Measurements from ENCODE around the gene ERICH6.

Gene ERICH6

DNA sequence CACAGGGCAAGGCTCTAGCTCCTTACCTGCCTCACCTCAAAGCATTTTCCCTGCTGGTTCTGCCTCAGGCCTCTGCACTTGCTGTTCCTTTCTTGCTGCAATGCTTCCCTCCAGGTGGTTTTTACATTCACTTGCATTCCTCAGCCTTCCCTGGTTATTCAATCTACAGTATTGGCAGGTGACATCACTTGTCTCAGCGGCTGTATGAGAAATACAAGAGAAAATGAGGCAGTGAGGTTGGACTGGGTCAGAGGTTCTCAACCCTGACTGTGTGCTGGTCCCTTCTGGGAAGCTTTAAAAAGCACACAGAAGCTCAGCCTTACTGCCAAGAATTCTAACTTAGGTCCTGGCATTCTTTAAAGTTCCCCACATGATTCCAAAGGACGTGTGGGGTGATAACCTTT, 32.6 kb upstream of the ERICH6 start:
- no peak for DNase-seq (ENCODE audit: low spot score)
- TF ChIP-seq, protein P1, sequence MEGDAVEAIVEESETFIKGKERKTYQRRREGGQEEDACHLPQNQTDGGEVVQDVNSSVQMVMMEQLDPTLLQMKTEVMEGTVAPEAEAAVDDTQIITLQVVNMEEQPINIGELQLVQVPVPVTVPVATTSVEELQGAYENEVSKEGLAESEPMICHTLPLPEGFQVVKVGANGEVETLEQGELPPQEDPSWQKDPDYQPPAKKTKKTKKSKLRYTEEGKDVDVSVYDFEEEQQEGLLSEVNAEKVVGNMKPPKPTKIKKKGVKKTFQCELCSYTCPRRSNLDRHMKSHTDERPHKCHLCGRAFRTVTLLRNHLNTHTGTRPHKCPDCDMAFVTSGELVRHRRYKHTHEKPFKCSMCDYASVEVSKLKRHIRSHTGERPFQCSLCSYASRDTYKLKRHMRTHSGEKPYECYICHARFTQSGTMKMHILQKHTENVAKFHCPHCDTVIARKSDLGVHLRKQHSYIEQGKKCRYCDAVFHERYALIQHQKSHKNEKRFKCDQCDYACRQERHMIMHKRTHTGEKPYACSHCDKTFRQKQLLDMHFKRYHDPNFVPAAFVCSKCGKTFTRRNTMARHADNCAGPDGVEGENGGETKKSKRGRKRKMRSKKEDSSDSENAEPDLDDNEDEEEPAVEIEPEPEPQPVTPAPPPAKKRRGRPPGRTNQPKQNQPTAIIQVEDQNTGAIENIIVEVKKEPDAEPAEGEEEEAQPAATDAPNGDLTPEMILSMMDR (IDR thresholded peaks at IDR 0.05; ENCODE audit: extremely low read depth, missing control alignments) = no peak

DNA sequence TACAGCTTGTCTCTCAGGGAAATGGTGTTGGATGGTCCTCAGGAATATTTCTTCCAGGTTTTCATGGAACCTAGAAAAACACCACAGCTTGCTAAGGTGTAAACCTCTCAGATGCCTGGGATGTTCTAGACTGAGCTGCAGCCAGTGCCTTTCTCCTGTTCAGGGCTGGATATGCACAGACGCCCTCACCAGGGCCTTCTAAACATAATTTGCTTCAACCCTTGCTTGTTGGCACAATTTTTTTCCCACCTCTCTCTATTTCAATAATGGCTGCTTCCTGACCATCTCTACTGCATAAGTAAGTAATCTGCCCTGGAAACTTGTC, 31.0 kb upstream of the ERICH6 start:
- no peak for DNase-seq (ENCODE audit: low spot score)
- TF ChIP-seq, protein P1 (IDR thresholded peaks at IDR 0.05; ENCODE audit: extremely low read depth, missing control alignments) = no peak

DNA sequence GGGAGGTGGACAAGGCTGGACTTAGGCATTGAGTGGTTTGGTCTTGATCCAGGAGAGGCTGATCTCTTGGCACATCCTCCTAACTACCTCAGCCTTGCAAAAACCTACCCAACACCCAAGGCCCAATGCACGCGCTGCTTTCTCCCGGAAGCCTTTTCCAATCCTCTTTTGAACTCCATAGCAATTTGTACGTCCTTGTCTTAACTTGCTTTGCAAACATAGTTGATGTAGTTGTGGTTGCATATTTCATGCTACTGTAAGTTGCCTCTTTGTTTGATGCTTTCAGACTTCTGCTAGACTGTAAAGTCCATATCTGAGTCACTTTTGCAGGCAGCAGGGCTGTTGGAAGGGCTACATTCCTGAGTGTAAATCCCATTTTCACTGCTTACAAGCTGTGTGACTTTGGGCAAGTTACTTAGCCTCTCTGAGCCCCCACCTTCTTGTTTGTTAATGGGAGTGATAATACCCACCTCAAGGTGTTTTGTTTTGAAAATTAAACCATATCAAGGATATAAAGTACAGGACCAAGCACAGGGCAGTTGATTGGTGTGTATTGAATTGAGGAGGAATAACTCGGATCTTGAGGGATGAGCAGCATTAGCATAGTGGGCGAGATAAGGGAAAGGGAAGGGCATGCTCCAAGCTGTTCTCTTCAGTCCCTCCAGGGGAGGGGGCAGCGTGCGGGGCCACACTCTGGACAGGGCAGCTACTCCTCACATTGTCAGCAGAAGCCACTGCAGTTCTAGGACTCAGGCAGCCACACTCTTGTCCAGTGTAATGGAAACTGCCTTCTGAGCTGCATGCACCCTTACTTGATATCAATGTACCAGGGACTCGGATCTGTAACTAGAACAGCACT, 30.4 kb upstream of the ERICH6 start:
- DNase-seq (ENCODE audit: low spot score) = no peak
- TF ChIP-seq, protein P1 (IDR thresholded peaks at IDR 0.05; ENCODE audit: extremely low read depth, missing control alignments) = no peak

DNA sequence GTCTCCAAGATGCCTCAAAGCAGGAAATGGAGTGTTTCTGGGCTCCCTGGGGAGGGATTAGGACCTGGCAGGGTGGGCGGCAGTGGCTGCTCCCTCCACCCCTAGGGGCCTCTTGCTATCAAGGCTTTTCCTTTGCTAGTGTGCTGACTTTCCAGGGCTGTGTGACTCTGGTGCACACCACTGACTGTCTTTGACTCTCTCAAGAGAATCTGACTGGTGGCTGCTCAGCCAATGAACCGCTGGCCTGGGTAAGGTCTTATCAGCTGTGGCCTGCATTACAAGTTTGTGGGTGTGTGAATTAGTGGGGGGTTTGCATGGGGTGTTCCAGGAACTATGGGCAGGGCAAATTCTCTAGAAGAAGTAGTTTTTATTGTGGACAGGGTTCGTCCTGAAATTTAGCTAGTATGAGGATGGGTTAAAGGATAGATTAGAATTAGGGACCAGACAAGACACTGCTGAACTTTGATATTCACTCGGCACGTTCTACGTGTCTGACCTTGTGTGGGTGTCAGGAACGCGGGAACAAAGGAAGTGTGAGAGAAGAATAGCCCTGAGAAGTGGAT, 29.7 kb upstream of the ERICH6 start:
- TF ChIP-seq, protein P1 (IDR thresholded peaks at IDR 0.05; ENCODE audit: extremely low read depth, missing control alignments) = no peak
- DNase-seq (ENCODE audit: low spot score) = no peak

DNA sequence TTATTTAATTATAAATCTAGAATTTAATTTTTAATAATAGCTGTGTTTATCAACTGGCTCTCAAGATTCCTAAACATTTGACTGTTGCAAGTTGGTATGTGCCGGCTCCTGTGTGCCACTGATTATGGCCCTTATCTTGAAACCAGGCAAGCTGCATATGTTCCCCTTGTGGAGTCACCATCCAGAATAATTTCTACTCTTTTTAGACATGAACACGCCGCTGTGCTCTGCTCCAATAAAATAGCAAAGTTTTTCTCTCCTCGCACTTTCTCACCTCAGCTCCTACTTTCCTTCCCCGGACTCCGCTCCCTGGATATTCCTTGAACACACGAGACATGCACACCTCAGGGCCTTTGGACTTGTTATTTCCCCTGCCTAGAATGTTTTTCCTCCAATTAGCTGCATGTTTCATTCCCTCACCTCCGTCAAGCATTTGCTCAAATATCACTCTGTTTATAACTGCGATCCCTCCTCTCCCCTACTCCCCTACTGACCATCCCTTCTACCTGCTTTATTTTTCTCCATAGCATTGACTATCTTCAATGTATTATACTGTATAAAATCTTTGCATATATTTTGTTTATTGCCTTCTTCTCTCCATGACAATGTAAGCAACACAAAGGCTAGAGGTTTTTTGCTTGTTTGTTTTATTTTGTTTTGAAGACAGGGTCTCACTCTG, 26.1 kb upstream of the ERICH6 start:
- no peak for DNase-seq (ENCODE audit: low spot score)
- TF ChIP-seq, protein P1 (IDR thresholded peaks at IDR 0.05; ENCODE audit: extremely low read depth, missing control alignments) = no peak

DNA sequence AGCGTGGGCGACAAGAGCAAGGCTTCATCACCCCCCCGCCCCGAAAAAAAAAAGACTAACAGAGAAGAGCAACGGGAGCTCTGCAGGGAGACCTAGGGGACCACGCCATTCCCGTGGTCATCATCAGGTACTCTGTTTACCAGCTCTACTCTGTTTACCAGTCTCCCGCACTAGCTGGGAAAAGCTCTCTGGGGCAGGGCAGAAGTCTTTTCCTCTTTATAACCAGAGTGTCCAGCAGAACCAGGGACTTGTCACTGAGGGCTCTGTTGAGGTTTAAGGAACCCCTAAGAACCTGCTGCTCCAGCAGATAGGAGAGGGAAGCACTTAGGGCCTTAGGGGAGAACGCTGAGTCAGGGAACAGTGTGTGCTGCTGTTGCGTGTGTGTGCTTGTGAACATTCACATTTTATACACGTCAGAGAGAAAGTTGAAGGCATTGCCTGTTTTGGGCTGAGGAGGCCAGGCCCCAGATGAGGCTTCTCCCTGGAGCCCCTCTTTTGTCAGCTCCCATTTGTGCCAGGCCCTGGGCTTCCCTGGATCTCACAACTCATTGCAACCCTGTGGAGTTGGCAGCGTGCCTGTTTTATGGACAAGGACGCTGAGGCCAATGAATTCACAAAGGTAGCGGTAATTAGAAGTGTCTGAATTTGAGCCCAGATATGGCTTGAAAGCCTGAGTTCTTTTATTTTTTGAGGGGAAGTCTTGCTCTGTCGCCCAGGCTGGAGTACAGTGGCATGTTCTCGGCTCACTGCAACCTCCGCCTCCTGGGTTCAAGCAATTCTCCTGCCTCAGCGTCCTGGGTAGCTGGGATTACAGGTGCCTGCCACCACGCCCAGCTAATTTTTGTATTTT, 24.2 kb upstream of the ERICH6 start:
- no peak for DNase-seq (ENCODE audit: low spot score)
- TF ChIP-seq, protein P1 (IDR thresholded peaks at IDR 0.05; ENCODE audit: extremely low read depth, missing control alignments) = no peak

Data from GM20000 (cell line).